Astrocyte of the cerebellum (primary cell): ENCODE data around the gene ACKR4.

Source experiments
- DNase-seq: peaks from one replicate; pipeline ENCODE4 v3.0.0-alpha.2; 2011; ENCODE audit warnings: low read depth
- H3K4me3 ChIP-seq: 2 replicates; pipeline ENCODE4 v1.5.1; 2011; ENCODE audit warnings: mild to moderate bottlenecking, low read depth, low read length, moderate library complexity
- CTCF ChIP-seq: IDR thresholded peaks from 2 replicates; pipeline ENCODE4 v1.5.1; 2012; ENCODE audit warnings: low read length, low read depth, moderate library complexity, mild to moderate bottlenecking; ENCODE audit errors: missing control alignments
- in situ Hi-C: cut with HindIII; loops from 2 replicates; pipeline ENCODE4 v1.10.0; 2017; ENCODE audit warnings: low sequenced_read_pairs

Gene ACKR4

GRCh38 chr3:132596816-132597433, at the start of gene ACKR4:
ACKR4 (plus strand) TSS chr3:132597270; CDS start chr3:132600398, 3,128 bp downstream.
- in situ Hi-C loops = no loop called here
- no peak for DNase-seq
- no peak within 1 kb of the TSS for H3K4me3 ChIP-seq
- TF ChIP-seq CTCF = no peak

GRCh38 chr3:132549169-132549568, 47.9 kb upstream of the ACKR4 start:
- no peak overlapping the region for H3K4me3 ChIP-seq
- in situ Hi-C loops = loop anchor here (25.0 kb wide), 1 partner anchor 88 kb away; no protein-coding TSS in a partner anchor
- DNase-seq = no peak
- TF ChIP-seq CTCF = no peak

- no peak overlapping the region for H3K4me3 ChIP-seq
- peak; percentile 74 for DNase-seq
- no peak for TF ChIP-seq CTCF
- in situ Hi-C loops = loop anchor here (25.0 kb wide), 1 partner anchor 87 kb away; no protein-coding TSS in a partner anchor
Observed at GRCh38 chr3:132549890-132550578, 47.0 kb upstream of the ACKR4 start.

- in situ Hi-C loops = no loop called here
- TF ChIP-seq CTCF = no peak
- H3K4me3 ChIP-seq = no peak overlapping the region
- no peak for DNase-seq
Observed at GRCh38 chr3:132550579-132551305, 46.3 kb upstream of the ACKR4 start.

- in situ Hi-C loops = no loop called here
- H3K4me3 ChIP-seq = no peak overlapping the region
- TF ChIP-seq CTCF = no peak
- DNase-seq = no peak
Observed at GRCh38 chr3:132553826-132554225, 43.2 kb upstream of the ACKR4 start.

GRCh38 chr3:132554437-132554836, 42.6 kb upstream of the ACKR4 start:
- in situ Hi-C loops = no loop called here
- no peak for TF ChIP-seq CTCF
- no peak overlapping the region for H3K4me3 ChIP-seq
- peak; percentile 42 for DNase-seq
